Mucosa of descending colon (tissue), 3 donors: ENCODE measurements around the gene F10. TPM values are rescaled to one million over a fixed set of nuclear protein-coding genes. Genes with fewer than 3 reads are reported as not detected.

ENCODE experiments used
- ATAC-seq: fragments of 200-7000 bp; cut with Tn5 transposase; one replicate; pipeline ENCODE4 v1.9.1; 2020; ENCODE audit warnings: mild to moderate bottlenecking, moderate library complexity
- DNase-seq, 3 donors: peaks; one replicate each; pipeline ENCODE4 v3.0.0-alpha.2; 2020
- H3K36me3 ChIP-seq: fragments of 200-600 bp; one replicate; pipeline ENCODE4 v1.8.0; 2021; ENCODE audit warnings: low read depth, mild to moderate bottlenecking
- H3K4me1 ChIP-seq: fragments of 200-600 bp; one replicate; pipeline ENCODE4 v1.8.0; 2021; ENCODE audit warnings: low read depth, mild to moderate bottlenecking
- H3K4me3 ChIP-seq: fragments of 200-600 bp; one replicate; pipeline ENCODE4 v1.8.0; 2021; ENCODE audit warnings: mild to moderate bottlenecking
- H3K9me3 ChIP-seq: fragments of 200-600 bp; one replicate; pipeline ENCODE4 v1.8.0; 2021; ENCODE audit warnings: mild to moderate bottlenecking
- CTCF ChIP-seq: fragments of 200-600 bp; IDR thresholded peaks from one replicate; pipeline ENCODE4 v1.8.0; 2022; ENCODE audit warnings: antibody characterized with exemption, mild to moderate bottlenecking
- intact Hi-C, 2 donors: fragments of 100-400 bp; cut with DNase I in 1 of 2; cut with micrococcal nuclease in 1 of 2; formaldehyde crosslinking; loops; one replicate each; pipeline versions ENCODE4 v1.11.0 to v1.11.1; 2022; cut with DNase I, micrococcal nuclease
- total RNA-seq, 3 donors: library from RNA; stranded (reverse); fragmentation: NEBNext Ultra II Directional in 2 of 3; extraction: Animal tissue kit (Norgen Biotek cat#: 25700) in 2 of 3; gene quantifications; one replicate each; pipeline versions ENCODE4 v1.2.1 to v1.2.4, GENCODE V29; 2021 to 2023
- donor health status: DM: no; HTN: no; CAD: no; lungs with moderate emphysema.
- donor health status: DM: no; HTN: no; CAD: no.
- donor health status: DM: no; HTN: yes; CAD: no.

The F10 gene
- total RNA-seq, 3 donors from 2014 or later: 1.3 to 3.5 (median 2.0) TPM

GRCh38 chr13:113138792-113139551, 16.4 kb downstream of the F10 start:
- intact Hi-C loops: no loop called here
- no peaks in the 10 kb centered on the region for H3K9me3 ChIP-seq
- no peaks in the 10 kb centered on the region for H3K4me1 ChIP-seq
- ATAC-seq (no peak), DNase-seq (no peak)
- TF ChIP-seq CTCF: no peak
- H3K36me3 ChIP-seq: no peaks in the 10 kb centered on the region
- no peak overlapping the region for H3K4me3 ChIP-seq

GRCh38 chr13:113139577-113139976, 17.0 kb downstream of the F10 start:
- DNase-seq: no peak
- no peak for TF ChIP-seq CTCF
- Histone ChIP-seq H3K4me3 (no peak overlapping the region), H3K9me3 (no peaks in the 10 kb centered on the region), H3K36me3 (no peaks in the 10 kb centered on the region), H3K4me1 (no peaks in the 10 kb centered on the region)
- intact Hi-C loops: no loop called here
- no peak for ATAC-seq

GRCh38 chr13:113140677-113141600, 18.3 kb downstream of the F10 start:
- intact Hi-C loops: no loop called here
- no peak for ATAC-seq
- Histone ChIP-seq H3K4me3 (no peak overlapping the region), H3K36me3 (no peaks in the 10 kb centered on the region), H3K4me1 (no peaks in the 10 kb centered on the region), H3K9me3 (no peaks in the 10 kb centered on the region)
- TF ChIP-seq CTCF: no peak
- no peak for DNase-seq

- Histone ChIP-seq H3K36me3 (no peaks in the 10 kb centered on the region), H3K9me3 (no peaks in the 10 kb centered on the region), H3K4me3 (no peak overlapping the region), H3K4me1 (no peaks in the 10 kb centered on the region)
- no peak for DNase-seq
- no peak for ATAC-seq
- no peak for TF ChIP-seq CTCF
- intact Hi-C loops: no loop called here
These were observed 19.0 kb downstream of the F10 start for GRCh38 chr13:113141601-113141970.

GRCh38 chr13:113142876-113143275, 20.3 kb downstream of the F10 start:
- H3K9me3 ChIP-seq: no peaks in the 10 kb centered on the region
- no peaks in the 10 kb centered on the region for H3K4me1 ChIP-seq
- intact Hi-C loops: no loop called here
- no peak for ATAC-seq
- H3K4me3 ChIP-seq: no peak overlapping the region
- H3K36me3 ChIP-seq: no peaks in the 10 kb centered on the region
- DNase-seq: no peak
- no peak for TF ChIP-seq CTCF
